Measurements from ENCODE around the gene MARCHF4. TPM values are rescaled to one million over a fixed set of nuclear protein-coding genes. Genes with fewer than 3 reads are reported as not detected.
A peak's percentile ranks its signal among the peaks of the same experiment; 100 is the strongest.

Gene MARCHF4
- total RNA-seq, 1 experiment from 2014 or later: 0.26 TPM

GRCh38 chr2:216340280-216340631 lies 32.0 kb downstream of the MARCHF4 start:
- no CpG with 5 or more reads among the region's 1 CpG for WGBS (ENCODE audit: extremely low coverage, insufficient read length, low lambda C conversion rate)
- no peak overlapping the region for H2AFZ ChIP-seq (ENCODE audit: low read length)
- peak overlapping the region; percentile 18 for H3K4me2 ChIP-seq (ENCODE audit: insufficient read depth, insufficient read length, low read length)

More at GRCh38 chr2:216340280-216340631, 32.0 kb downstream of the MARCHF4 start:
- no peak overlapping the region for H4K91ac ChIP-seq (ENCODE audit: insufficient read length, low read depth, low read length)
- H4K20me1 ChIP-seq (ENCODE audit: control insufficient read depth, insufficient read depth, insufficient read length): no peaks in the 10 kb centered on the region
- TF ChIP-seq, protein P1, sequence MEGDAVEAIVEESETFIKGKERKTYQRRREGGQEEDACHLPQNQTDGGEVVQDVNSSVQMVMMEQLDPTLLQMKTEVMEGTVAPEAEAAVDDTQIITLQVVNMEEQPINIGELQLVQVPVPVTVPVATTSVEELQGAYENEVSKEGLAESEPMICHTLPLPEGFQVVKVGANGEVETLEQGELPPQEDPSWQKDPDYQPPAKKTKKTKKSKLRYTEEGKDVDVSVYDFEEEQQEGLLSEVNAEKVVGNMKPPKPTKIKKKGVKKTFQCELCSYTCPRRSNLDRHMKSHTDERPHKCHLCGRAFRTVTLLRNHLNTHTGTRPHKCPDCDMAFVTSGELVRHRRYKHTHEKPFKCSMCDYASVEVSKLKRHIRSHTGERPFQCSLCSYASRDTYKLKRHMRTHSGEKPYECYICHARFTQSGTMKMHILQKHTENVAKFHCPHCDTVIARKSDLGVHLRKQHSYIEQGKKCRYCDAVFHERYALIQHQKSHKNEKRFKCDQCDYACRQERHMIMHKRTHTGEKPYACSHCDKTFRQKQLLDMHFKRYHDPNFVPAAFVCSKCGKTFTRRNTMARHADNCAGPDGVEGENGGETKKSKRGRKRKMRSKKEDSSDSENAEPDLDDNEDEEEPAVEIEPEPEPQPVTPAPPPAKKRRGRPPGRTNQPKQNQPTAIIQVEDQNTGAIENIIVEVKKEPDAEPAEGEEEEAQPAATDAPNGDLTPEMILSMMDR (conservative IDR thresholded peaks at IDR 0.05): no peak
- H4K8ac ChIP-seq (replicated peaks; ENCODE audit: insufficient read length, low read depth, low read length): no peak overlapping the region
- no peak overlapping the region for H3K18ac ChIP-seq (ENCODE audit: insufficient read length, low read depth, low read length)
- no peaks in the 10 kb centered on the region for H3K79me2 ChIP-seq (ENCODE audit: insufficient read depth, low read length)
- DNase-seq: no peak
- H3K14ac ChIP-seq (ENCODE audit: insufficient read depth, low read length): no peak overlapping the region
- no peaks in the 10 kb centered on the region for H3K23me2 ChIP-seq (ENCODE audit: insufficient read length, low read depth, low read length, poor library complexity, severe bottlenecking)
- H2BK20ac ChIP-seq (ENCODE audit: low read depth, low read length, poor library complexity, severe bottlenecking): no peak overlapping the region
- peak overlapping the region; percentile 0 for H3K27ac ChIP-seq (ENCODE audit: insufficient read length, low read depth, low read length)
- Mint-ChIP-seq H3K27ac (peak overlapping the region; percentile 74 to 93 (median 89); a peak in 6 of 7 replicates), H3K4me3 (peak overlapping the region in 1 of 2 experiments; percentile 42; a peak in 2 of 5 replicates), H3K36me3 (ENCODE audit: insufficient read depth in 1 of 3, low read depth in 3 of 3) (no peaks in the 10 kb centered on the region; a peak in 1 of 7 replicates), H3K4me1 (peaks cover 51 to 52% of the 10 kb centered on the region in 2 experiments), H3K27me3 (ENCODE audit: low read depth) (peaks cover 10% of the 10 kb centered on the region), H3K9me3 (no peaks in the 10 kb centered on the region)
- no peaks in the 10 kb centered on the region for H3K9me3 ChIP-seq (ENCODE audit: control insufficient read depth, low read depth, low read length)
- no peak overlapping the region for H2BK5ac ChIP-seq (ENCODE audit: insufficient read length, low read length)
- no peaks in the 10 kb centered on the region for H3K27me3 ChIP-seq (ENCODE audit: insufficient read depth, low read length)
- no peaks in the 10 kb centered on the region for H3K79me1 ChIP-seq (ENCODE audit: insufficient read depth, low read depth, low read length, poor library complexity, severe bottlenecking)
- no peak overlapping the region for H3K9ac ChIP-seq (ENCODE audit: extremely low read depth, insufficient read length, low read length)
- no peak overlapping the region for H2AK5ac ChIP-seq (ENCODE audit: insufficient read length, low read length)
- H3T11ph ChIP-seq (ENCODE audit: low read length): no peak overlapping the region
- H3K56ac ChIP-seq (ENCODE audit: insufficient read length, low read depth, low read length): no peak overlapping the region
- H3K4ac ChIP-seq (ENCODE audit: low read depth, low read length): no peak overlapping the region
- no peak overlapping the region for H2BK15ac ChIP-seq (ENCODE audit: low read depth, low read length)
- no peak overlapping the region for H3K23ac ChIP-seq (ENCODE audit: insufficient read length, low read depth, low read length)
- H2BK120ac ChIP-seq (ENCODE audit: low read depth, low read length, poor library complexity, severe bottlenecking): no peak overlapping the region
- peaks cover 19% of the 10 kb centered on the region for H3K4me1 ChIP-seq (ENCODE audit: insufficient read depth, low read length)
- H2BK12ac ChIP-seq (ENCODE audit: insufficient read length, low read depth, low read length): peak overlapping the region; percentile 28
- H4K5ac ChIP-seq (ENCODE audit: insufficient read length, low read depth, low read length): no peak overlapping the region
